Neural cell (in vitro differentiated cells): ENCODE measurements around the gene TTC17.

Experiments used
- CTCF ChIP-seq: fragments of 450-650 bp; IDR thresholded peaks from 2 replicates; pipeline ENCODE4 v1.5.1; 2014; ENCODE audit warnings: antibody characterized with exemption, mild to moderate bottlenecking, moderate library complexity; ENCODE audit not compliant: poor library complexity, severe bottlenecking
- POLR2AphosphoS5 ChIP-seq: IDR thresholded peaks from 2 replicates; pipeline ENCODE4 v1.6.1; 2012
- TAF1 ChIP-seq: IDR thresholded peaks from 2 replicates; pipeline ENCODE4 v1.6.1; 2012; ENCODE audit warnings: low read depth

- no peak for TF ChIP-seq CTCF
- no peak for TF ChIP-seq POLR2AphosphoS5
- no peak for TF ChIP-seq TAF1
These were observed 156.4 kb downstream of the TTC17 start for GRCh38 chr11:43515090-43515489.
